HG02870 (cell line): Measurements from ENCODE around the gene ESRRG.

Experiments used
- ATAC-seq: cut with Tn5 transposase; IDR thresholded peaks from one replicate; pipeline ENCODE4 v1.9.1; 2021; ENCODE audit warnings: mild to moderate bottlenecking, moderate library complexity; ENCODE audit not compliant: unreplicated experiment

Gene ESRRG

DNA sequence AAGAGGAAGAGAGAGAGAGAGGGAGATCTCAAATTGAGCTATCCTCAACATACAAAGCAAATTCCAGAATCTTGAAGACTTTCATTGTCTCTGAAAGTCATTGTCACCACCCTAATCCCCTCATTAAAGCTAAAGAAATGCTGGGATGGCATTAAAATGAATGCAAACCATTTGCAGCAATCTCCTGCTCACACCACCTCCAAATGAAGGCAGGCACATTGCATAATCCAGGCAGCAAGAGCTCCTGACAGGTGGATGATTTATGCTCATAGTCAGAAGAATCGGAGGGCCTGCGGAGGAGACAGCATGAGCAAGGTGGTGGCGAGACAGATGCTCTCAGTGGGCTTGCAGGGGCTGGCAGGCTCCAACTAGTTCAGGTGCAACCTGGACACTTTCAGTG, 90.2 kb downstream of the ESRRG start:
- no peak for ATAC-seq

DNA sequence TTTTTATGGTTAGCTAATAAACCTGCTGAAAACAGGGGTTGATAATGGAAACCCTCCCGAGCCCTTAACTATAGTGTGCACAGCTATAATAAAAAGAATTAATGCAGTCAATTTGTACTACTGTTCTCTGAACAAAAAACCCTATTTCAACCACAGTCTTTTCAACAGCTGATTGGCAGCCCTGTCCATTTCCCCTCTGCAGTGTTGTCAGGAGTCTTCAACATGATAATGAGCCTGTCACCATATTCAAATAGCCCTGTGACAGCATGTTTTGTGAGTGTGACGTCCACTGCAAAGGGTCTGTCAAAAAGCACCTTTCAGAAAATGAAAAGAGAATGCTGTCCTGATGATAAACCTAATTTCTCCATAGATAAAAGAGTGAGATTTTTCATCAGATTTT, 92.7 kb downstream of the ESRRG start:
- no peak for ATAC-seq

DNA sequence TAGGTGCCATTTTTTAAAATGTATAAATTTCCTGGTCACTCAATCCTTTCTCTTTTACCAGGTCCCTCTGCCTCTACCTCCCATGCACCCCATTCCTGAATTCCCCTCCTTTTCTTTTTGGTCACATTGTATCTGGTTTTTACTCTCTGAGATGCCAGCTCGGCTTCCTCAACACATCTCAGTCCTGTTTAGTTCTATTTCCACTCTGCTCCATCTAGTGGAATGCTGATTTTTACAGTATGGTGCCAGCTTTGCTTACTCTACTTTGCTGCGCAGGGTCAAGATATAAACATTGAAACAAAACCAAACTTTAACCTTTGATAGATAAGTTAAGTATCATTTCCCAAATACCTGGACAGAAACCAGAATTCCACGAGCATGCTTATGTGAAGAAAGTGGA, 96.0 kb downstream of the ESRRG start:
- no peak for ATAC-seq

DNA sequence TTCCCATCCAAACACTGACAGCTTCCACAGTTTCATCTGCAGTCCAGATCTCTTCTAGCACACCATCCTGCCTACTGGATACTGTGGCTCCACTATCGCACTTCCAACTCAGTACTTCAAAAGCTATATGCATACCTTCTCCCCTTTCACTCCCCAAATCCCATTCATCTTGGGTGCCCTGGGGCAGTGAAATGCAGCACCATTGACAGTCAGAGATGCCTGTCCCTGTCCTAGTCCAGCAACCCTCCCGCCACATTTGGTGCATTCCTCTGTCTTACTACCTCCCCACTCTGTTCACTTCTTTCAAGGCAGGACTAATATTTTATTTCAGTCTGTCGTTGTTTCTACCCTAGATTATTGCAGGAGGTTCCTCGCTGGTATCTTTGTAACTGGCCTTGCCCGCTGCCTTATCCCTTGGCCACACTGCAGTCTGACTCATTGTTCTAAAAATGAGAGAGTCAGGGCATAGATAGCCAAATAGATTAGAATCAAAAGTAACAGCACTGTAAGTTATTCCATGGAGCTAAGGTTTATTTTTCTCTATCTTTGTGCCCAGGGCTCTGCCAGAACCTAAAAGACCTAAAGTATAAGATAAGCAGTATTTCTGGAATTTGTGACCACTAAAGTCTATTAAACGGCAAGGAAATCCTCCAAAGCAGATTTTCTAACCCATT, 96.7 kb downstream of the ESRRG start:
- ATAC-seq = no peak

DNA sequence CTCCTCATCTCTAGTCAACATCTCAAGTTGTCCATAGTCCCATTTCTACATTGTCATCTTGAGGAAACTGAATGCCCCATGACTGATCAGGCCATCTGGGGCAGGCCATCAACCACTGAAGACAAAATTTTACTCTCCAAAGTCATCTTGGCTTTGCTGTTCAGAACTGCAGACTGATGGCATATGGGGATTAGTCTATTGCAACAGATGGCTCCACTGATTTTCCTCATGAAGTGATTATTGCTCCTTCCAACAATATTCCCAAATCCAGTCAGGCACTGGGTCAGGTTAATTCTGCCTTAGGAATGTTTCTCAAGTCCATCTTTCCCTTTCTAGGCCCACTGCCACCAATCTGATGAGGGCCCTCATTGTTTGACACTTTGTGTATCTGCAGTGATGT, 101.7 kb downstream of the ESRRG start:
- no peak for ATAC-seq

DNA sequence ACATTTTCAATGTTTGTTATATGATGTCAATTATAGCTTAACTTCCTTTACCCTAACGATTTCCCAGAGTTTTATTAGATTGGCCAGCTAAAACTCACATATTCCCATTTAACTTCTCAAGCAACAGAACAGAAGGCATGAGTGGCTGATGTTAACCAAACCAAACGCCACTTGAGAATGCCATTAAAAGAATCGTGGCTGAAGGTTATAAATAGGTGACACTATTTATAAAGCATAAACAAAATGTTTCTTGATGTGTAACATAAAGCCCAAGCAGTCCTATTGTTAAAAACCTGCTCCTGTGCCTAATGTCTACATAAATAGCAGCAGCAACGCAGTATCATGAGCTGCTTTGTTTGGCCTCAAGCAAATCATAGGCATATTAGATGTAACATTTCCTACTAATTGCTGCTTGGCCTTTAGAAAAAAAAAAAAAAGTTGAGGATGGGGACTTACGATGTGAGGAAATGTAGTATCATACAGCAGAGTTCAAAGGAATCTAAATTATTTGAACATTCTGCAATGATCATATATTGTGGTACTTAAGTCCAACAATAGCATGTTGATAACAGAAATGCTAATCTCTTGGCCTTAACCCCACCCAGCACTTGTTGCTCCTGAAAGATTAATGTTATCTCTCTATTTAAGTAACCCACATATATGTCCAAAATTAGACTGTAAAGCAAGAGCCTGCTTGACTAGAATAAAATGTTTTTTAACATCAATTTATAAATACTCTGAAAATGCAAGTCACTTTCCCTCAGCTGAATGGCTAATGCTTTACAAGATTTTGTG, 106.0 kb downstream of the ESRRG start:
- no peak for ATAC-seq

DNA sequence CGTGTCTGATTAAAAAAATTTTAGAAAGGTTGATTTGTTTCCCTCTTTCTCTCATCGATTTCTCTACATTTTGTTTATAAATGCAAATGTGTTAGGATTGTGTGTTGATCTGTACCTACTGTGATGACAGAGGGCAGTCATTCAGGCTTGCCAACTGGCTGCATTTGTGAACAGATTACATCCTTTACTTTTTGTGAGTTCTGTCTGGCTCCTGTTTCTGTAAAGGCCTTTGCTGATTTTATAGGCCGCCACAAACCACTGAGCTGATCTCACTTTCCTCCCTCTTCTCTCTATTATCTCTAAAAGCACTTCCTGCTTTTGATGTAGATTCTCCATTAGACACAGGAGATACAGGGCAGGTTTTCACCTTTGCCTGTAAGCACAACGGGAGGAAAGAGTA, 106.8 kb downstream of the ESRRG start:
- no peak for ATAC-seq

DNA sequence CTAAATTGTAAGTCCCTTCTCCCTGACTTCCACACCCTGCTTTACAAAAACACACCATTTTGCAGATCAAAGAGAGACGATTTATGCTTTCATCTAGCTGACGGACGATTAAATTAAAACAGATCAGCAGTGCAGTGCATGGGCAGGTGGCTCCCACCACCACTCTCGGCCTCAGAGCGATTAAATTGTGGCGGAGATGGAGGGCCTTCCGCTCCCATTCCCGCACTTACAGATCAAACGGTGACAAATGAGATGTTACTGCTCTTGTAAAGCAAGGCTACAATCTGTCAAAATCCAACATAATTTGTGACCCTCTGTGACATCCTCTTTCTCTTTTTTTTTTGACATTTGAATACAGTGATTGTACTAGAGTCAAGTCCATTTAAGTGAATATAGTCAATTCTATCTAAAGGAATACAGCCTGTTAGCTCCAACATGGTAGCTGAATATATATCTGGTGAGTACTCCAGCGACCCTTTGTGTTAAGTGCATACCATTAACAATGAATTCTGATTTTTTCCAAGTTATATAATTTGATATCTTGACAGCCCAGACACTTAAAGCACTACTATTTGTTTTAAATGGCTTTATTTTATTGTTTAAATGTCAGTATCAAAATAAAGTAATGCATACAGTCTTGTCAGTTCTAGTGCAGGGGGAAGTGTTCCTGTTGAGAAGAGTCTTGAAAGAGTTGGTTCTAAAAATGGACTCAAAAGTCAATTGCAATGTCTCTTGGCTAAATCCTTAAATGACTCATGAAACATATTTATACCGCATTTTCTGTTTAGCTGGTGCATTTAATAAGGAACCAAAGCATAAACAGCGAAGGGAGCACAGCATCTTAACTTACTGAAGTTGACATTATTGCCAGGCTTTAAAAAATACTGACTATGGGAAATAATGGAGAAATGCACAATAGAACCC, 109.0 kb downstream of the ESRRG start:
- ATAC-seq = no peak

DNA sequence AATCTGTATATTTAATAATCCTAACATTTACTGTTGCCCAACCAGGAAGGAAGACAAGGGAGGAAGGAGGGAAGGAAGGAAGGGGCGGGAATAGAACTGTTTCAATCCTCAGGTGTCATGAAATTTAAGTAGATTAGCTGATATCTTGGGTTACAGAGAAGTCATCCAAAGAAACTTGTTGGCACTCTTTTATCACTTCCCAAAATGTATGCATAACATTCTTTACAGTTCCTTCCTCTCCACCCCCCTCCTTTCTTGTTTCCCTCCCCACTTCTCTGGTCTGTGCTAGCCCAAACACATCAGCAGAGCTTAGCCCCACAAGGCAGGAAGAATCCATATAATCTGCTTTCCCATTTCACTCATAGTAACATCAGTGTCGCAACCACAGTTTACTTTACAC, 110.9 kb downstream of the ESRRG start:
- no peak for ATAC-seq

DNA sequence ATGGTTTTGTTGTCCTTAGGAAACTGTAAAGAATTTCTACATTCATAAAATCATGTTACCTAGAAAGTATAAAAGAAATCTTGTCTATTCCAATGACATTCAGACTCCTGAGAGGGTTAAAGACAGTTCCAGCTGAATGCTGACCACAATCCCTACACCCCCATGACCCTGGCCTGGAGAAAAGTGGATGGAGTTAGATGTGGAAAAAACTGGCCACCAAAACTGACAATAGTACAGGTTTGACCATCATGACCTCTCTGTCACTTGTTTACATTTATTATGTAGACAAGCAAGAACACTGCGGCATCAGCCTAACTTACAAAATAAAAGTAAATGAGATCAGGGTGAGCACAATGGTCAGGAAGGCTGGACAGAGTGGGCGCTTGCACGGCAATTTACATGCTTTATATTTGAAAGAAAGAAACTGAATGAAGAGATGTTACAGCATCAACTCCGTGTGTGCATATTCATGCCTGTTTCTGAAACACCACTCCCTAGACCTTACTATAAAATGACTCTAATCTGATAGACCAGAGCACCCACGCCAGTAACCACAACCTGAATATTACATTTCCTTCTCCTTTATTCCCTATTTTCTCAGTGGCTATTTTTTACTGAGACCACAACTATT, 116.0 kb downstream of the ESRRG start:
- no peak for ATAC-seq

DNA sequence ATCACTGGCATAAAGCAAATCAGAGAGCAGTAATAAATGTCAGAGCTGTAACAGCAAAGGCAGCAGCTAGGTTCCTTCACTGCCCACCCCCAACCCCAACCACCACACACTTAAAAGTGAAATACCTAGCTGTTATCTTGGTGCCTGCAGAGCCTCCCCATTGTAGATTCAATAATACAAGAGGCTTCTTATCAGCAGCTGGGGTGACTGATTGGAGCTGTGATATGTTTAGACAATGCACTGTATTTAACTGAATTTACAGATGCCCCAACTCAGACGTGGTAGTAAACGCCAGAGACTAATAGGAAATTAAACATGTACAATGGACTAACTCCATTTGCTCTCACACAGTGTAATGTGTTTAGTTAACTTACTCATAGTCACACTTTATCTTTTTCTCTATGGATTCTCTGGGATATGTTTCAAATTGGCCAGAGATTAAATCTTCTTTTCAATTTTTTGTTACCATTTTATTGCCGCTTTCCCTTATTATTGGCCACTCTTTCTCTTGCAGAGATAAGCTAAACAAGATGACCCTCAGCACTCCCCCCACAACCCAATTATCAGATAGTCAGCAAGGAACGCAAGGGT, 117.1 kb downstream of the ESRRG start:
- ATAC-seq = no peak

DNA sequence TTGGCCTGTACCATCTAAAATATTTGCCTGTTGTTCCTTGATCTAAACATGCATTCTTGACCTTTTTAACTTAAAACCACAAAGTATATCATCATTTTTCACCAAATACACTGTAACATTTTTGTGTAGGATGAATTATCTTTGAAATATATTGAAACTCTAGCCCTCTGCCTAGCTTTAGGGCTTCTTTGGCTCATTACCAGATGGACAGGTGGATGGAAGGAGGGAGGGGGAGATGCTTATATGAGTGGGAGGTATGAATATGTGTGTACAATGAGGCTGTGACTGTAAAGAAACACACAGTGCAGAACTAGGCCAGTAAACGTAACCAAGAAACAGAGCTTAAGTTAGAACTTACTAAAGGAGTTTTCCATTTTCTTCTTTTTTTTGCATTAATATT, 118.5 kb downstream of the ESRRG start:
- ATAC-seq = no peak

DNA sequence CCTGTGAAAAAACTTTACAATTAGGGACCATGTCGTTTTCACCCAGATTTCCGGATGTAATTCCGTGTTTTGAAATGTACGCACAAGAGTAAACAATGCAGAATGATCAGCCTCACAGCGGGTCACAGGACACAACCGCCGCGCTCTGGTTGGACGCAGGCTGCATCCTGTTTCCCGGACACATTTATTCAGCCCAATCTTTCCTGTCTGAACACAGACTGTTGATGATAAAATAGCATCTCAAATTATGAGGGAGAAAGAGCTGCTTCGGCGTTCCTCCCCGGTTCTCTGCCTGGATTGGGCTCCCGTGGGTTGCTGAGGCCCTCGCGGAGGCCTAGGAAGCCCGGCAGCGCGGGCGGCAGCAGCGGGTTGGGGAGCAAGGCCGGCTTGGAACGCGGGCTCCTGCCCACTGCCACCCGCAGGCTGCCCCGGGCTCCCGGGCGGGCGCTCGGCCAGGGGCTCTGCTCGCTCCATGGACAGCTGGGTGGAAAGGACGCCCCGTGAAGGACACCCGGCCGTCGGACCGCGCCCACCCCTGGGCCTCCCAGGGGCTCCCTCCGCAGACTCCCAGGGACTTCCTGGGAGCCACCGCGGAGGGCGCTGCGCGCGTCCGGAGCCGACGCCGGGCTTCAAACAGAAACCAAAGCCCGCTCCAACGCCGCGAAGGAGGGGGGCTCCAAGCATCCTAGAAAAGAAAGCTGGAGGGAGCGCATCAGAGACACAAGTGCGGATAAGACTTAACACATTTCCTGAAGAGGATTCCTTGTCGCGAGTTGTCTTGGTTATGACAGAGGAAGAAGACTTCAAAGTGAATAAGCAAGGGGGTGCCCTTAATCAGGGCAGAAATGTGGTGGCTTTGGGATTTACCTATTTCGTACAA, 122.3 kb downstream of the ESRRG start:
- ATAC-seq = peak; percentile 89

DNA sequence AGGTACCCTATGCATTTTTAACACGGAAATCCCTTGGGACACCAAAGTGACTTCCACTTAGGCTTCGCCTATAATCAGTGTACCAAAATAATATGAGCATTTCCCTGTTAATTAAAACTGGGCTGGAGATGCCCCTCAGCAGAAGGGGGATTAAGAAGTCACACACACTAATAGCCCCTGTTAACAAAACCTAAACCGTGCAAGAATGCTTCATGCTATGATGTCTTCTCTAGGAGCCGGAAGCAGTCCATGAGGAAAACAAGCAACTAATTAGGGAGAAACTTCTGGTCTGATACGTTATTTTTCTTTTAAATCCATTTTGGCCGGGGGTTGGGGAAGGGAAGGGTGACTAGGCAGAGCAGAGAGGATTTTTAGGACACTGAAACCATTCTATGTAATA, 123.4 kb downstream of the ESRRG start:
- ATAC-seq = no peak

DNA sequence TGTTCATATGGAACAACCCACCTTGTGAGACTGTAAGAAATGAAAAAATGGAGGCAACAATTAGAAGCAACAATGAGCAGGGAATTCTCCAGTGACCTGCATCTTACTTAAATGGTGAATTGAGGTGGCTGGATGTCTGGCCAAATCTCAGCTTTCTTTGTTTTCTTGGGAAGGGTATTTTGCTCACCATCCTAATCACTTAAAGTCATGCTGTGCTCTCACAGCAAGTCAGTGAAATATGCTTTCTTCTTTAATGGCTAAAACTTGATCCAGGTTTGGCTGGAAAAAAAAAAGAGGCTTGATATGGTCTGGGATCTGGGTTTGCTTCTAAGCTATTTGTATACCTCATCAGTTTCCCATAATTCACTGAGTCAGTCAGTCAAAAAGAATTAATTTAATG, 124.8 kb downstream of the ESRRG start:
- no peak for ATAC-seq

DNA sequence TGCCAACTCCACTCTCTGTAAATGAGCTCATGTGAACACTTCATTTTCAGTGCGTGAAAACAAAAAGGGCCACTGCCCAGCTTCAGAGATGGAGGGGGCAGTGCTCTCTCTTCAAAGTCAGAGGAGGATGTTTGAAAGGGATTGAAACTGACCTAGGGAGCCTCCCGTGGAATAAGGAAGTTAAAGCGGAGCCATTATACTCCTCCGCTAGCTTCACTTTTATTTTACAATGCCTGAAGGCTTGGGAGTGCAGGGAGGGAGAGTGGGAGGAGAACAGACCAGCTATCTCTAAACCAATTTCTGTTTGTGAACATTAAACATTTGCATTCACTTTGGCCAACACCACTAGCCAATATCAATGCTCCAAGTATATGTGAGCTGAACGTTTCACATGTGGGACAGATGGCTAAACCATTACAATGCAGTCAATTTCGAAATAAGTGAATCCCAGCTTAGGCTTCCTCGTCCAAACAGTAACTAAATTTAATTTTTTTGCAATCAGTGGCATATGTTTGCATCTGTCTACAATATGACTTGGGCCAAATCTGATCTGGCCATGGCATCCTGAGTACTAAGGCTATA, 126.9 kb downstream of the ESRRG start:
- ATAC-seq = no peak

DNA sequence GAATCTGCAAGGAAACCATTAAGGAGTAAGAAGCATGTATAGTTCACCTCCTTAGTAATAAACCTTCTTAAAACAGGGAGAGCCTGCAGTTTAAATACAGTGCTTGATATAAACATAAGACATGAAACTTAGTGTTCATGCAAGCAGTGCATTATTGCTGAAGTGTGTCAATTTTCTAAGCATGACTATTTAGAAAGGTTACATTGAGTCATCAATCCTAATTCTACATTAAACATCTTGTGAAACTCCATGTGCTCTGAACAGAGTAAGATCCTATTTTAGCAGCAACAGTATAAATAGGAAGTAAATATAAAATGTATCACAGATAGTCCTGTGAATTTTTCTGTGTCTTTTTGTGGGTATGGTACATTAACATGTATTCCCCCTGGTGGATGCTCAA, 135.5 kb downstream of the ESRRG start:
- ATAC-seq = no peak

DNA sequence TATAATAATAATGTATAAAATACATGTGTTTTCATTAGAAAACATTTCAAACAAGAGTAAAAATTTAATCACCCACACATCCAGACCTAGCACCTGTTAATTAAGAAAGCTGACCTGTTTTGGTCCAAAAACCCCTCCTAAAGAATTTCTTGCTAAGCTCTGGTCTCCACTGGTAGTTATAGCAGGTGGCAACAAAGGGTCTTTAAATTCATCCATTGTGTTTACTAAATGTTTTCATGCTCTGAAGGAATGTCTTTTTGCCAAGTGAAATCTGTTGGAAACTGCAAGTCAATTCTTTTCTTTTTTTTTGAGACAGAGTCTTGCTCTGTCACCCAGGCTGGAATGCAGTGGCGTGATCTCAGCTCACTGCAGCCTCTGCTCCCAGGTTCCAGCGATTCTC, 141.1 kb downstream of the ESRRG start:
- ATAC-seq = no peak

DNA sequence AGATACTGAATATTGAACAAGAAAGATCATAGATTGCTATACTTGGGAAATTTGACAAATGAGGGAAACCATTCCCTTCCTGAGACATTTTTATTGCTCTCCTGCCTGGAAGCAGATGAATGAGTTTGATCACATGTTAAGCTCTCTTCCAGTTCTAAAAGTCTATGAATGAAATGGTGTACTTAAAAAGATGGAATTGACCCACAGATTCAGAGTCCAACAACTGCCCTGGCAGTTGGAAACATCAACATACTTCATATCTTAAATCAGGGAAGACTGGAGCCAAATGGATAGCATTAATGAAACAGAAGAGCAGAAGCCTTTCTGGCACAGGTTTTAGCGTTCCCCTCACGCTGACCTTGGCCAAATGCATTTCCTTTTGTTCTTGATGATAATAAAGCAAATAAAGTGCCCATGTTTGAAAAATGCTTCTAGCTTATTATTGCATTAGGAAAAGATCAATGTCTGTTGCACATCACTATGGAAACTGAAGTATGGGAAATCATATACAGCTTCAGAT, 142.6 kb downstream of the ESRRG start:
- no peak for ATAC-seq
